ENCODE results near the gene ZNF385C.

DNA sequence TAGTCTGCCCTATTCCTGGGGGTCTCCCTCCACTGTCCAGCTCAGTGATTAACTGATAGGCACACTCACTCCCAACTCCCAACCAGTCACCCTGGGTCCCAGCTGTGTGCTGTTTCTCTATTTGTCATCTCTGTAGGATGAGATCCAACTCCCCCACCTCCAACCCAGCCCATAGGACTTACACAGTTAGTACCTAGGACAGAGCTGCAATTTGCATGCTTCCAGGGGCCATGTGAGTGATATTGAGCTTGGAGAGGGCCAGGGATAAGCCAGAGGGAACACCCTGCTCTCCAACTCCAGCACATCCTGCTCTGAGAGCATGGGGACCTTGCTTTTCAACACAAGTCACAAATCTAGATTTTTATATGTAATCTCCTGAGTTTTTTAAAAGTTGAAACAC, 56.7 kb downstream of the ZNF385C start:
- TF ChIP-seq POLR2A (IDR thresholded peaks at IDR 0.05), result no peak
- TF ChIP-seq, protein P1, sequence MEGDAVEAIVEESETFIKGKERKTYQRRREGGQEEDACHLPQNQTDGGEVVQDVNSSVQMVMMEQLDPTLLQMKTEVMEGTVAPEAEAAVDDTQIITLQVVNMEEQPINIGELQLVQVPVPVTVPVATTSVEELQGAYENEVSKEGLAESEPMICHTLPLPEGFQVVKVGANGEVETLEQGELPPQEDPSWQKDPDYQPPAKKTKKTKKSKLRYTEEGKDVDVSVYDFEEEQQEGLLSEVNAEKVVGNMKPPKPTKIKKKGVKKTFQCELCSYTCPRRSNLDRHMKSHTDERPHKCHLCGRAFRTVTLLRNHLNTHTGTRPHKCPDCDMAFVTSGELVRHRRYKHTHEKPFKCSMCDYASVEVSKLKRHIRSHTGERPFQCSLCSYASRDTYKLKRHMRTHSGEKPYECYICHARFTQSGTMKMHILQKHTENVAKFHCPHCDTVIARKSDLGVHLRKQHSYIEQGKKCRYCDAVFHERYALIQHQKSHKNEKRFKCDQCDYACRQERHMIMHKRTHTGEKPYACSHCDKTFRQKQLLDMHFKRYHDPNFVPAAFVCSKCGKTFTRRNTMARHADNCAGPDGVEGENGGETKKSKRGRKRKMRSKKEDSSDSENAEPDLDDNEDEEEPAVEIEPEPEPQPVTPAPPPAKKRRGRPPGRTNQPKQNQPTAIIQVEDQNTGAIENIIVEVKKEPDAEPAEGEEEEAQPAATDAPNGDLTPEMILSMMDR (IDR thresholded peaks at IDR 0.05), result no peak
- no peak for TF ChIP-seq POLR2AphosphoS5 (IDR thresholded peaks at IDR 0.05)
